Cardiac muscle cell (in vitro differentiated cells and primary cell): ENCODE measurements around the gene MRPL53. TPM values are rescaled to one million over a fixed set of nuclear protein-coding genes. Genes with fewer than 3 reads are reported as not detected.

Experiments used
- DNase-seq, 2 donors: peaks; one replicate each; pipeline versions ENCODE4 v3.0.0 to v3.0.0-alpha.2; 2010 to 2017; ENCODE audit warnings: low read depth in 1 of 2, low spot score in 1 of 2
- H3K27ac ChIP-seq: fragments of 200-600 bp; sonication (generic); 2 replicates; pipeline ENCODE4 v1.5.1; 2016
- H3K27me3 ChIP-seq: fragments of 200-600 bp; sonication (generic); 2 replicates; pipeline ENCODE4 v1.6.0; 2016; ENCODE audit warnings: control low read depth
- H3K36me3 ChIP-seq: fragments of 200-600 bp; sonication (generic); 2 replicates; pipeline ENCODE4 v1.5.1; 2016; ENCODE audit warnings: control low read depth
- H3K4me1 ChIP-seq: fragments of 200-600 bp; sonication (generic); 2 replicates; pipeline ENCODE4 v1.8.1; 2017; ENCODE audit warnings: low read depth, mild to moderate bottlenecking, mixed run types
- H3K4me3 ChIP-seq: fragments of 200-600 bp; sonication (generic); 2 replicates; pipeline ENCODE4 v1.5.1; 2016; ENCODE audit warnings: mild to moderate bottlenecking
- H3K9me3 ChIP-seq: fragments of 200-600 bp; sonication (generic); 2 replicates; pipeline ENCODE4 v1.5.1; 2017; ENCODE audit warnings: low read depth, mild to moderate bottlenecking, control low read depth
- polyA plus RNA-seq: library from polyadenylated mRNA; unstranded; fragments of >200 nt; fragmentation: Nextera tagmentation; extraction: Ambion mirVana; gene quantifications from 2 replicates; pipeline ENCODE4 v1.2.1, GENCODE V29; 2016
- total RNA-seq: library from RNA; depleted of rRNA; stranded (reverse); fragments of >200 nt; gene quantifications from 2 replicates; pipeline ENCODE4 v1.2.3, GENCODE V29; 2016
- TF ChIP-seq, protein P1 (sequence below): IDR thresholded peaks from 2 replicates; pipeline ENCODE4 v1.5.1; 2012; ENCODE audit warnings: low read depth, mild to moderate bottlenecking, low read length

MRPL53 gene
- total and polyA plus RNA-seq, 2 experiments from 2014 or later, result 50.8 to 132 TPM

DNA sequence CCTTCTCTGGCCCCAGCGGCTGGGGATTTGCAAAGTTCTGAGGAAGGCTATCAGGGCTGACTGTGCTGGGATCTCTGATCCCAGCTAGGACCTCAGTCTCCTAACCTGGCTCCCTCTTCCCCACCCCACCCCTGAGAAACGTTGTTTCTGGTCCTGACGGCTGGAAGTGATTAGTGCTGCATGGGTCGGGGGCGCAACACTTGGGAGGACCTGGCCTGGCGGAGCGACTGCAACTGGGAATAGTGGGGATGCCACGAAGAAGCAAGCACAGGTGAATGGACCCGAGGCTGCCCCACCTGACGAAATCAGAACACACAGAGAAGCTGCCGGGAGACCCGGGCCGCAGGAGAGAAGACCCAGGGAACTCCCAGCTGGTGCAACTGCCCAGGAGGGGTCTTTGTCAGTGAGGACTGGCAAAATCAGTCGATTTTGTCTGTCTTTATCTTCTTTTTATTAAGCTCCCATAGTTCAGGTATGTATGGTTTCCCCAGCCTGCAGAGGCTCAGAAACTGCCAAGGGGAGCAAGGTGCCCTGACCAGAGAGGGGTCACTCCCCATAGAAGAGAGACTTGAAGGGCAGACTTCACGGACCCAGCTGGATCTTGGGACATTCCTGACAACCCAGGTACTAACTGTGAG lies 27.6 kb upstream of the MRPL53 start:
- H3K9me3 ChIP-seq, result no peaks in the 10 kb centered on the region
- peaks cover 100% of the 10 kb centered on the region for H3K27me3 ChIP-seq
- H3K36me3 ChIP-seq, result no peaks in the 10 kb centered on the region
- TF ChIP-seq, protein P1, sequence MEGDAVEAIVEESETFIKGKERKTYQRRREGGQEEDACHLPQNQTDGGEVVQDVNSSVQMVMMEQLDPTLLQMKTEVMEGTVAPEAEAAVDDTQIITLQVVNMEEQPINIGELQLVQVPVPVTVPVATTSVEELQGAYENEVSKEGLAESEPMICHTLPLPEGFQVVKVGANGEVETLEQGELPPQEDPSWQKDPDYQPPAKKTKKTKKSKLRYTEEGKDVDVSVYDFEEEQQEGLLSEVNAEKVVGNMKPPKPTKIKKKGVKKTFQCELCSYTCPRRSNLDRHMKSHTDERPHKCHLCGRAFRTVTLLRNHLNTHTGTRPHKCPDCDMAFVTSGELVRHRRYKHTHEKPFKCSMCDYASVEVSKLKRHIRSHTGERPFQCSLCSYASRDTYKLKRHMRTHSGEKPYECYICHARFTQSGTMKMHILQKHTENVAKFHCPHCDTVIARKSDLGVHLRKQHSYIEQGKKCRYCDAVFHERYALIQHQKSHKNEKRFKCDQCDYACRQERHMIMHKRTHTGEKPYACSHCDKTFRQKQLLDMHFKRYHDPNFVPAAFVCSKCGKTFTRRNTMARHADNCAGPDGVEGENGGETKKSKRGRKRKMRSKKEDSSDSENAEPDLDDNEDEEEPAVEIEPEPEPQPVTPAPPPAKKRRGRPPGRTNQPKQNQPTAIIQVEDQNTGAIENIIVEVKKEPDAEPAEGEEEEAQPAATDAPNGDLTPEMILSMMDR, result no peak
- H3K27ac ChIP-seq, result no peak overlapping the region
- H3K4me3 ChIP-seq, result peak overlapping the region; percentile 28
- peaks cover 17% of the 10 kb centered on the region for H3K4me1 ChIP-seq
- DNase-seq, result no peak

DNA sequence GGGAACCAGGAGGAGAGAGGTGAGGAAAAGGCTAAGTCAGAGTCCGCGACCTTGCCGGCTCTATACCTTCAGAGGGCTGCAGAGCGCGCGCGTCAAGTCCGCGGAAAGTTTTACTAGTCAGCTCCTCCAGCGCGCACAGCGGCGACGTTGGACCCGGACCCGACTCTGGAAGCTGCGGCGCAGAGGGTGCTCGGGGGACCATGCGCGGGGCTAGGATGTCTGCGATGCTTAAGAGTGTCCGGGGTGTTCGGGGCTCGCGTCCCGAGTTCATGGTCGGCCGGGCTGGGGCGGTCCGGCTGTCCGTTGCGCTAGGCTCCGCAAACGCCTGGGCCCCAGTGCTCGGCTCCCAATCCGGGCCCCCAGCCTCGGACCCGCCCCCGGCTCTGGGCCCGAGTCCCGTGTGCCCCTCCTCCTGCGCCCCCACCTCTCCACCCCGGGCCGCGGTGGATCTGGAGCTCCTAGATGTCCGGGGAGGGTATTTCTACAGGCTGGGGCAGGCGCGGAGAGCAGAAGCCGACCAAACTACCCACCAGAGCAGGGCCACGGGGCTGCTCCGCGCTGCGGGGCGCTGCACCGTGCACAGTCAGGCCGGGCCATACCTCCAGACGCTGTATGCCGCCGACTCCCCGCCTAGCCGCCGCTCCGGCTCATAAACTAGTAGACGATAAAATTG lies 26.9 kb upstream of the MRPL53 start, which contains the start of gene LBX2:
LBX2 (minus strand) TSS at position 337 of the 673 bp plus-strand sequence; CDS start at position 271, 66 bp downstream.
- peaks cover 17% of the 10 kb centered on the region for H3K4me1 ChIP-seq
- H3K9me3 ChIP-seq, result no peaks in the 10 kb centered on the region
- TF ChIP-seq, protein P1, result no peak
- H3K27me3 ChIP-seq, result peaks cover 96% of the 10 kb centered on the region
- H3K4me3 ChIP-seq, result peak within 1 kb of the TSS; percentile 28
- H3K27ac ChIP-seq, result no peak within 1 kb of the TSS
- H3K36me3 ChIP-seq, result no peaks in the 10 kb centered on the region
- DNase-seq, result peak; percentile 32 to 47

DNA sequence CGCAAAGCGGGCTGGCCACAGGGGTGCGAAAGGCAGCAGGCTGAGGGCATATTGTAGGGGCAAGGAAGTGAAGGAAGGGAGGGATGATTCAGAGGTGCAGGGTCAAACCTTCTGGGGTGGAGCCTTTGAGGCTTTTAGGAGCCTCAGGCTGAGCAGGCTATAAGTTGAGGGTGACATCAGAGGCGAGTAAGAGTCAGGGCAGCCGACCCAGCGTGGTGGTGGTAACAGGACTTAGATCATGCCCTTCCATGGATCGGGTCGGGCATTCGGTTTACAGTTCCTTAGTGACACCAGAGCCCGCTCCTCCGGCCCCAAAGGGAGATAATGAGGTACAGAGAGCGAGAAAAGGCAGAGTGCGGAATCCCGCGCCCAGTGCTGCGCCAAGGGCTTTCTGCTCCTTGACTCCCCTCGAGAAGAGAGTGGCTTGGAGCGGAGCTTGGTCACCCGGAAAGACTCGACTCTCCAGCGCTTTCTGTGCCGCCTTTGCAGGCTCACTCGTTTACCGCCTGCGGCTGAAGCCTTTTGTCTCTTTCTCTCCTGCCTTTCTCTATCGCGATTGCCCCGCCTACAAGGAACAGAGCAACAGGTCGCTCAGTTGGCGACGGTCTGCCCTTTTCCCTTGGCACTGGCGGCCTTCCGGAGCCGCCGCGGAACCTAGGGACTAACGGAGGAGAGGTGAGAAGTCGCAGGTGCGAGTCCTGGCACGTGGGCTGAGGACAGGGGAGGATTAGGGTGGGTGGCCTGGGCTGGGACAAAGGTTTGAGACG lies 26.2 kb upstream of the MRPL53 start:
- TF ChIP-seq, protein P1, result no peak
- peak overlapping the region; percentile 28 for H3K4me3 ChIP-seq
- H3K27ac ChIP-seq, result no peak overlapping the region
- H3K36me3 ChIP-seq, result no peaks in the 10 kb centered on the region
- peak in 1 of 2 donors; percentile 45 for DNase-seq
- H3K4me1 ChIP-seq, result peaks cover 17% of the 10 kb centered on the region
- no peaks in the 10 kb centered on the region for H3K9me3 ChIP-seq
- peaks cover 88% of the 10 kb centered on the region for H3K27me3 ChIP-seq

DNA sequence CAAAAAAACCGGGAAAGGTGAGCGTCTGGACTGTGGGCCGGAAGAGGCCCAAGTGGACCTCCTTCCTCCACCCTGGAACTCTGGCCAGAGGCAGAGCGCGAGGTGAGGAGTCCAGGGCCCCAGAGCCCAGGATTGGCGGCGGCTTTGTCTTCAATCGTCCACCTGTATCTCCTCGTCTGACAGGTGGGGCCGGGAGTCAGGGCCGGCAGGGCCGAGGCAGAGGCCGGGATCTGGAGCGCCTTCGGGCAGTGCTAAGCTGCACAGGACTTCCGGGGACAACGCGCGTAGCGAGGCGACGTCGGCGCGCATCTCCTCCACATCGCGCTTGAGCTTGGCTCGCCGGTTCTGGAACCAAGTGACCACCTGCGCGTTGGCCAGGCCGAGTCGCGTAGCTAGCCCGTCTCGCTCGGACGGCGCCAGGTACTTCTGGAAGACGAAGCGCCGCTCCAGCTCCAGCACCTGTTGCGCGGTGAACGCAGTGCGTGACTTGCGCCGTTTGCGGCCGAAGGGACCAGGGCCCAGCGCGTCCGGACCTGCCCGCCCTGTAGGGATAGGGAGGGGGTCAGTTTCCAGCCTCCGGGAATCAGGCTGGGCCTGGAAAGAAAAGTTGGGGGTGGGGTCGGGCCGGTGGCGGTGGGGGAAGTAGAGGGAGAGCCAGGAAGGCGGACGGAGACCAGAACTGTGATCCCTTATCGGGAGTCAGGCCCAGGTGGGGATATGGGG lies 25.5 kb upstream of the MRPL53 start:
- H3K4me1 ChIP-seq, result peaks cover 17% of the 10 kb centered on the region
- H3K27me3 ChIP-seq, result peaks cover 81% of the 10 kb centered on the region
- DNase-seq, result peak in 1 of 2 donors; percentile 27
- peak overlapping the region; percentile 28 for H3K4me3 ChIP-seq
- H3K9me3 ChIP-seq, result no peaks in the 10 kb centered on the region
- H3K36me3 ChIP-seq, result peaks cover 4% of the 10 kb centered on the region
- TF ChIP-seq, protein P1, result no peak
- H3K27ac ChIP-seq, result no peak overlapping the region

DNA sequence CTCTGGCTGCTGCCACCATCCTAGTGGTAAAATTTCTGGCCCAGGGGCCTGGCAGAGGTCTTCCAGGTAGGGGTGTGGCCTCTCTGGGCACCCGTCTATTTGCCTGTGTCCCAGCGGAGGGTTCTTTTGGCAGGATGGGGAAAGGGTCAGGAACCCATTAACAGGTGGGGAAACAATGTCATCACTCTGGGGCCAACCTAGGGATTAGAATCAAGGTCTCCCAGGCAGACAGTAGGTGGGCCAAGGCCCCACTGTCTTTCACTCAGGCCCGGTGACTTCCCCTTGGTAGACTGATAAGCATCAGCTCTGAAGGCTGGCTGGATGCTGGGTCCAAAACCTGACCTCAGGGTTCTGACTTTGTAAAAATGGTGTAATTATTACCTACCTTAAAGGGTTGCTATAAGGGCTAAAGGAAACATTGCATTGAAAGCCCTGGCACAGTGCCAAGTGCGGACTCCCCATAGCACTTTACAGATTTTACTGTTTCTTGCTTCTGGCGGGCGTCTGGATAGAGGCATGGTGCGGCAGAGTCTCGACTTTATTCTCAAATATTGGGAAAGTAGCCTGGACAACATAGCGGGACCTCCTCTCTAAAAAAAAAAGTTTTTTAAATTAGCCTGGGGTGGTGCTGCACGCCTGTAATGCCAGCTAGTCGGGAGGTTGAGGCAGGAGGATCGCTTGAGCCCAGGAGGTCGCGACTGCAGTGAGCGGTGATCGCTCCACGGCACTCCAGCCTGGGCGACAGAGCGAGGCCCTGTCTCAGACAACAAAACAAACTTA lies 24.7 kb upstream of the MRPL53 start:
- no peak overlapping the region for H3K4me3 ChIP-seq
- peaks cover 10% of the 10 kb centered on the region for H3K36me3 ChIP-seq
- H3K27me3 ChIP-seq, result peaks cover 73% of the 10 kb centered on the region
- DNase-seq, result no peak
- no peak overlapping the region for H3K27ac ChIP-seq
- peaks cover 17% of the 10 kb centered on the region for H3K4me1 ChIP-seq
- TF ChIP-seq, protein P1, result no peak
- H3K9me3 ChIP-seq, result no peaks in the 10 kb centered on the region
